ENCODE measurements around the gene RASSF8. TPM values are rescaled to one million over a fixed set of nuclear protein-coding genes. Genes with fewer than 3 reads are reported as not detected.

RASSF8 gene
- total and polyA plus RNA-seq, 2 experiments from 2014 or later: 11.5 to 30.6 TPM

GRCh38 chr12:25924491-25925001 lies 33.9 kb upstream of the RASSF8 start (continued):
- no peak for TF ChIP-seq ZNF114 (CRISPR knock-in tag; IDR thresholded peaks at IDR 0.05)
- TF ChIP-seq STAT1 (IDR thresholded peaks at IDR 0.05; ENCODE audit: unreplicated experiment): no peak

GRCh38 chr12:25925064-25925463 lies 33.4 kb upstream of the RASSF8 start:
- peaks cover 6% of the 10 kb centered on the region; the same call in 2 of the 3 replicates for H3K4me1 Mint-ChIP-seq
- ATAC-seq: no peak
- Histone ChIP-seq H3K9me2 (ENCODE audit: insufficient read depth) (no peaks in the 10 kb centered on the region), H2AFZ (no peak overlapping the region), H3F3A (replicated peaks; ENCODE audit: low read depth) (no peaks in the 10 kb centered on the region), H4K20me1 (replicated peaks; ENCODE audit: insufficient read depth) (no peaks in the 10 kb centered on the region), H3K36me3 (ENCODE audit: insufficient read depth) (no peaks in the 10 kb centered on the region), H3K27ac (ENCODE audit: low read depth) (no peak overlapping the region), H3K27me3 (ENCODE audit: insufficient read depth) (no peaks in the 10 kb centered on the region), H3K4me1 (ENCODE audit: insufficient read depth) (no peaks in the 10 kb centered on the region), H3K79me2 (replicated peaks; ENCODE audit: insufficient read depth) (no peaks in the 10 kb centered on the region), H3K4me3 (no peak overlapping the region), H3K4me2 (no peak overlapping the region)
- H3K9me3 Mint-ChIP-seq: no peaks in the 10 kb centered on the region
- no peak overlapping the region for H3K4me3 Mint-ChIP-seq
- H3K36me3 Mint-ChIP-seq (ENCODE audit: low read depth): no peaks in the 10 kb centered on the region
- DNase-seq (ENCODE audit: low spot score): no peak
- TF ChIP-seq ZNF331 (CRISPR knock-in tag; IDR thresholded peaks at IDR 0.05; ENCODE audit: low read depth) (no peak), STAT1 (IDR thresholded peaks at IDR 0.05; ENCODE audit: unreplicated experiment) (no peak), NANOG (IDR thresholded peaks at IDR 0.05; ENCODE audit: borderline replicate concordance) (no peak), CREB1 (CRISPR knock-in tag; IDR thresholded peaks at IDR 0.05; ENCODE audit: low read depth) (no peak), POLR2AphosphoS5 (IDR thresholded peaks at IDR 0.05; ENCODE audit: low read depth) (no peak), JUNB (IDR thresholded peaks at IDR 0.05; ENCODE audit: unreplicated experiment) (no peak), ZNF114 (CRISPR knock-in tag; IDR thresholded peaks at IDR 0.05) (no peak), EZH2 (IDR thresholded peaks at IDR 0.05; ENCODE audit: low read depth, unreplicated experiment) (no peak)
- TF ChIP-seq, protein P1, sequence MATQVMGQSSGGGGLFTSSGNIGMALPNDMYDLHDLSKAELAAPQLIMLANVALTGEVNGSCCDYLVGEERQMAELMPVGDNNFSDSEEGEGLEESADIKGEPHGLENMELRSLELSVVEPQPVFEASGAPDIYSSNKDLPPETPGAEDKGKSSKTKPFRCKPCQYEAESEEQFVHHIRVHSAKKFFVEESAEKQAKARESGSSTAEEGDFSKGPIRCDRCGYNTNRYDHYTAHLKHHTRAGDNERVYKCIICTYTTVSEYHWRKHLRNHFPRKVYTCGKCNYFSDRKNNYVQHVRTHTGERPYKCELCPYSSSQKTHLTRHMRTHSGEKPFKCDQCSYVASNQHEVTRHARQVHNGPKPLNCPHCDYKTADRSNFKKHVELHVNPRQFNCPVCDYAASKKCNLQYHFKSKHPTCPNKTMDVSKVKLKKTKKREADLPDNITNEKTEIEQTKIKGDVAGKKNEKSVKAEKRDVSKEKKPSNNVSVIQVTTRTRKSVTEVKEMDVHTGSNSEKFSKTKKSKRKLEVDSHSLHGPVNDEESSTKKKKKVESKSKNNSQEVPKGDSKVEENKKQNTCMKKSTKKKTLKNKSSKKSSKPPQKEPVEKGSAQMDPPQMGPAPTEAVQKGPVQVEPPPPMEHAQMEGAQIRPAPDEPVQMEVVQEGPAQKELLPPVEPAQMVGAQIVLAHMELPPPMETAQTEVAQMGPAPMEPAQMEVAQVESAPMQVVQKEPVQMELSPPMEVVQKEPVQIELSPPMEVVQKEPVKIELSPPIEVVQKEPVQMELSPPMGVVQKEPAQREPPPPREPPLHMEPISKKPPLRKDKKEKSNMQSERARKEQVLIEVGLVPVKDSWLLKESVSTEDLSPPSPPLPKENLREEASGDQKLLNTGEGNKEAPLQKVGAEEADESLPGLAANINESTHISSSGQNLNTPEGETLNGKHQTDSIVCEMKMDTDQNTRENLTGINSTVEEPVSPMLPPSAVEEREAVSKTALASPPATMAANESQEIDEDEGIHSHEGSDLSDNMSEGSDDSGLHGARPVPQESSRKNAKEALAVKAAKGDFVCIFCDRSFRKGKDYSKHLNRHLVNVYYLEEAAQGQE (IDR thresholded peaks at IDR 0.05; ENCODE audit: unreplicated experiment): no peak
- TF ChIP-seq, protein P2, sequence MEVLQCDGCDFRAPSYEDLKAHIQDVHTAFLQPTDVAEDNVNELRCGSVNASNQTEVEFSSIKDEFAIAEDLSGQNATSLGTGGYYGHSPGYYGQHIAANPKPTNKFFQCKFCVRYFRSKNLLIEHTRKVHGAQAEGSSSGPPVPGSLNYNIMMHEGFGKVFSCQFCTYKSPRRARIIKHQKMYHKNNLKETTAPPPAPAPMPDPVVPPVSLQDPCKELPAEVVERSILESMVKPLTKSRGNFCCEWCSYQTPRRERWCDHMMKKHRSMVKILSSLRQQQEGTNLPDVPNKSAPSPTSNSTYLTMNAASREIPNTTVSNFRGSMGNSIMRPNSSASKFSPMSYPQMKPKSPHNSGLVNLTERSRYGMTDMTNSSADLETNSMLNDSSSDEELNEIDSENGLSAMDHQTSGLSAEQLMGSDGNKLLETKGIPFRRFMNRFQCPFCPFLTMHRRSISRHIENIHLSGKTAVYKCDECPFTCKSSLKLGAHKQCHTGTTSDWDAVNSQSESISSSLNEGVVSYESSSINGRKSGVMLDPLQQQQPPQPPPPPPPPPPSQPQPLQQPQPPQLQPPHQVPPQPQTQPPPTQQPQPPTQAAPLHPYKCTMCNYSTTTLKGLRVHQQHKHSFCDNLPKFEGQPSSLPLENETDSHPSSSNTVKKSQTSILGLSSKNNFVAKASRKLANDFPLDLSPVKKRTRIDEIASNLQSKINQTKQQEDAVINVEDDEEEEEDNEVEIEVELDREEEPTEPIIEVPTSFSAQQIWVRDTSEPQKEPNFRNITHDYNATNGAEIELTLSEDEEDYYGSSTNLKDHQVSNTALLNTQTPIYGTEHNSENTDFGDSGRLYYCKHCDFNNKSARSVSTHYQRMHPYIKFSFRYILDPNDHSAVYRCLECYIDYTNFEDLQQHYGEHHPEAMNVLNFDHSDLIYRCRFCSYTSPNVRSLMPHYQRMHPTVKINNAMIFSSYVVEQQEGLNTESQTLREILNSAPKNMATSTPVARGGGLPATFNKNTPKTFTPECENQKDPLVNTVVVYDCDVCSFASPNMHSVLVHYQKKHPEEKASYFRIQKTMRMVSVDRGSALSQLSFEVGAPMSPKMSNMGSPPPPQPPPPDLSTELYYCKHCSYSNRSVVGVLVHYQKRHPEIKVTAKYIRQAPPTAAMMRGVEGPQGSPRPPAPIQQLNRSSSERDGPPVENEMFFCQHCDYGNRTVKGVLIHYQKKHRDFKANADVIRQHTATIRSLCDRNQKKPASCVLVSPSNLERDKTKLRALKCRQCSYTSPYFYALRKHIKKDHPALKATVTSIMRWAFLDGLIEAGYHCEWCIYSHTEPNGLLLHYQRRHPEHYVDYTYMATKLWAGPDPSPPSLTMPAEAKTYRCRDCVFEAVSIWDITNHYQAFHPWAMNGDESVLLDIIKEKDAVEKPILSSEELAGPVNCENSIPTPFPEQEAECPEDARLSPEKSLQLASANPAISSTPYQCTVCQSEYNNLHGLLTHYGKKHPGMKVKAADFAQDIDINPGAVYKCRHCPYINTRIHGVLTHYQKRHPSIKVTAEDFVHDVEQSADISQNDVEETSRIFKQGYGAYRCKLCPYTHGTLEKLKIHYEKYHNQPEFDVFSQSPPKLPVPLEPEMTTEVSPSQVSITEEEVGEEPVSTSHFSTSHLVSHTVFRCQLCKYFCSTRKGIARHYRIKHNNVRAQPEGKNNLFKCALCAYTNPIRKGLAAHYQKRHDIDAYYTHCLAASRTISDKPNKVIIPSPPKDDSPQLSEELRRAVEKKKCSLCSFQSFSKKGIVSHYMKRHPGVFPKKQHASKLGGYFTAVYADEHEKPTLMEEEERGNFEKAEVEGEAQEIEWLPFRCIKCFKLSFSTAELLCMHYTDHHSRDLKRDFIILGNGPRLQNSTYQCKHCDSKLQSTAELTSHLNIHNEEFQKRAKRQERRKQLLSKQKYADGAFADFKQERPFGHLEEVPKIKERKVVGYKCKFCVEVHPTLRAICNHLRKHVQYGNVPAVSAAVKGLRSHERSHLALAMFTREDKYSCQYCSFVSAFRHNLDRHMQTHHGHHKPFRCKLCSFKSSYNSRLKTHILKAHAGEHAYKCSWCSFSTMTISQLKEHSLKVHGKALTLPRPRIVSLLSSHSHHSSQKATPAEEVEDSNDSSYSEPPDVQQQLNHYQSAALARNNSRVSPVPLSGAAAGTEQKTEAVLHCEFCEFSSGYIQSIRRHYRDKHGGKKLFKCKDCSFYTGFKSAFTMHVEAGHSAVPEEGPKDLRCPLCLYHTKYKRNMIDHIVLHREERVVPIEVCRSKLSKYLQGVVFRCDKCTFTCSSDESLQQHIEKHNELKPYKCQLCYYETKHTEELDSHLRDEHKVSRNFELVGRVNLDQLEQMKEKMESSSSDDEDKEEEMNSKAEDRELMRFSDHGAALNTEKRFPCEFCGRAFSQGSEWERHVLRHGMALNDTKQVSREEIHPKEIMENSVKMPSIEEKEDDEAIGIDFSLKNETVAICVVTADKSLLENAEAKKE (CRISPR knock-in tag; IDR thresholded peaks at IDR 0.05): no peak
- TF ChIP-seq, protein P3, sequence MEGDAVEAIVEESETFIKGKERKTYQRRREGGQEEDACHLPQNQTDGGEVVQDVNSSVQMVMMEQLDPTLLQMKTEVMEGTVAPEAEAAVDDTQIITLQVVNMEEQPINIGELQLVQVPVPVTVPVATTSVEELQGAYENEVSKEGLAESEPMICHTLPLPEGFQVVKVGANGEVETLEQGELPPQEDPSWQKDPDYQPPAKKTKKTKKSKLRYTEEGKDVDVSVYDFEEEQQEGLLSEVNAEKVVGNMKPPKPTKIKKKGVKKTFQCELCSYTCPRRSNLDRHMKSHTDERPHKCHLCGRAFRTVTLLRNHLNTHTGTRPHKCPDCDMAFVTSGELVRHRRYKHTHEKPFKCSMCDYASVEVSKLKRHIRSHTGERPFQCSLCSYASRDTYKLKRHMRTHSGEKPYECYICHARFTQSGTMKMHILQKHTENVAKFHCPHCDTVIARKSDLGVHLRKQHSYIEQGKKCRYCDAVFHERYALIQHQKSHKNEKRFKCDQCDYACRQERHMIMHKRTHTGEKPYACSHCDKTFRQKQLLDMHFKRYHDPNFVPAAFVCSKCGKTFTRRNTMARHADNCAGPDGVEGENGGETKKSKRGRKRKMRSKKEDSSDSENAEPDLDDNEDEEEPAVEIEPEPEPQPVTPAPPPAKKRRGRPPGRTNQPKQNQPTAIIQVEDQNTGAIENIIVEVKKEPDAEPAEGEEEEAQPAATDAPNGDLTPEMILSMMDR (conservative IDR thresholded peaks at IDR 0.05; ENCODE audit: low read depth in 2 of 2): no peak
- peaks cover 2% of the 10 kb centered on the region for H3K27me3 Mint-ChIP-seq (ENCODE audit: insufficient read depth, low read depth, poor library complexity)
- H3K27ac Mint-ChIP-seq: no peak overlapping the region
